HG02943 (cell line): Measurements from ENCODE around the gene CHRNB4.
"Not testable (repeated sequence)": the region's sequence is repeated elsewhere in the genome, so short reads cannot be mapped to it uniquely, and the experiment has no call there.

Experiments
- ATAC-seq: cut with Tn5 transposase; IDR thresholded peaks from one replicate; pipeline ENCODE4 v1.9.1; 2021; ENCODE audit warnings: mild to moderate bottlenecking, low read depth, moderate library complexity; ENCODE audit not compliant: unreplicated experiment

CHRNB4 gene, protein sequence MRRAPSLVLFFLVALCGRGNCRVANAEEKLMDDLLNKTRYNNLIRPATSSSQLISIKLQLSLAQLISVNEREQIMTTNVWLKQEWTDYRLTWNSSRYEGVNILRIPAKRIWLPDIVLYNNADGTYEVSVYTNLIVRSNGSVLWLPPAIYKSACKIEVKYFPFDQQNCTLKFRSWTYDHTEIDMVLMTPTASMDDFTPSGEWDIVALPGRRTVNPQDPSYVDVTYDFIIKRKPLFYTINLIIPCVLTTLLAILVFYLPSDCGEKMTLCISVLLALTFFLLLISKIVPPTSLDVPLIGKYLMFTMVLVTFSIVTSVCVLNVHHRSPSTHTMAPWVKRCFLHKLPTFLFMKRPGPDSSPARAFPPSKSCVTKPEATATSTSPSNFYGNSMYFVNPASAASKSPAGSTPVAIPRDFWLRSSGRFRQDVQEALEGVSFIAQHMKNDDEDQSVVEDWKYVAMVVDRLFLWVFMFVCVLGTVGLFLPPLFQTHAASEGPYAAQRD

GRCh38 chr15:78641102-78641748 lies at the start of gene CHRNB4:
TSS of gene CHRNB4 (minus strand) at chr15:78641210. CDS start at chr15:78641133, 77 bp downstream.
- ATAC-seq: no peak

DNA sequence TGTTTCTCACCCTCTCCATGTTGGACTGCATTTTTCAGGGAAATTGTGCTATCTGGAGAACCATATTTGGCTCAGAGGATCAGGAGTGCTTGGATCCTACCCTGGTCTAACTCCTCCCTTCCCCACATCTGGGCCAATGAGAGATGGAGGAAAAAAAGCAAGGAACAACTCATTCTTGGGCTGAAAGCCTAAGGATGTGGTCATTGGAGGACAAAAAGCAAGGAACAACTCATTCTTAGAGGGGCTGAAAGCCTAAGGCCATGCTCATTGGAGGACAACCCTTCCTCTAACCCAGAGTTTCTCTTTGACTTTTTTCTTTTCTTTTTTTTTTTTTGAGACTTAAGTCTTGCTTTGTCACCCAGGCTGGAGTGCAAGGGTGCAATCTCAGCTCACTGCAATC lies 48.6 kb upstream of the CHRNB4 start:
- ATAC-seq: no peak

- ATAC-seq: no peak
These were observed 44.9 kb upstream of the CHRNB4 start for GRCh38 chr15:78685925-78686324.

GRCh38 chr15:78685159-78685921 lies 44.3 kb upstream of the CHRNB4 start:
- no peak for ATAC-seq

DNA sequence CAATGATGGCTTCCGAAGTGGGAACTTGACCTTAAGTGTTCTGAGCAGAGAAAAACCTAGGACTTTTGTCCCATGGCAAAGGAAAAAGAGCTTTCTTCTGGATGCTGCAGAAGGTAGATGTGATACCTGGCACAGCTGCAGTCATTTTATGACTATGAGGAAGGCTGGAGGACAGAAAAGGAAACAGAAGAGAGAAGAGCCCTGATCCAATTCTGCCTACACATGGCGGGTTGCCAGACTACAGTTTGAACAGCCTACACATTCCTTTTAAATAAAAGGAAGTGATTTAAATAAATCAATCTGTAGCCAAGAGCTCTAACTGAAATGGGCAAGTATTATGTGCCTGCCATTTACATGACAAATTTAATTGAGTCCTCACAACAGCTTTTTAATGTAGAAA lies 43.6 kb upstream of the CHRNB4 start:
- ATAC-seq: no peak

GRCh38 chr15:78683599-78683998 lies 42.6 kb upstream of the CHRNB4 start:
- not testable (repeated sequence) for ATAC-seq

DNA sequence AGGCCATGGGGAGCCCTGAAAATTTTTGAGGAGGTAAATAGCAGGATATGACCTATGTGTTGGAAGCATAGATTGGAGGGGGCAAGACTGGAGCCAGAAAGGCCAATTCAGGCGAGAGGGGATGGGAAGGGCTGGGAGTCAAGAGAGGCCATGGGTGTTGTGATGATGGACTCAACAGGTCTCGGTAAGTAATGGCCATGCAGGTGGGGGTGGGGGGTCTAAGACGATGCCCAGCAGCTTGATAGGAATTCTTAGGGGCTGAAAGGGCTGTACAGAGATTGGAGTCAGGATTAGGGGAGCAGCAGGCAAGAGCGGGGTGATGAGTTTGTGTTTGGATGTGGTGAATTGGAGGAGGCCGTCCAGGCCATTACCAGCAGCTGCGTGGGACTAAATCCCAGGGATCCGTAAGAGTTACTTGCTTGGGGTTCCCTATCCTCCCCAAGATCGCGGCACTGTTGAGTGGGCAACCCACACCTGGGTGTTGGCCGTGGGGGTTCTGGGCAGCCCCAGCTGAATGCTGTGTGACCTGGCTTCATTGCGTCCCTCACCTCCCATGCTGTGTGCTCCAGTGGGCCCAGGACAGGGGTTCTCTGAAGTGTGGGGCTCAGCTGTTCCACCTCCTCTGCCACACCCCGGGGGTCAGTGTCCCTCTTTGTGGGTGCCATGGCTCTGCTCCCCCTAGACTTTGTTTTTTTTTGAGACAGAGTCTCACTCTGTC lies 41.8 kb upstream of the CHRNB4 start:
- no peak for ATAC-seq

DNA sequence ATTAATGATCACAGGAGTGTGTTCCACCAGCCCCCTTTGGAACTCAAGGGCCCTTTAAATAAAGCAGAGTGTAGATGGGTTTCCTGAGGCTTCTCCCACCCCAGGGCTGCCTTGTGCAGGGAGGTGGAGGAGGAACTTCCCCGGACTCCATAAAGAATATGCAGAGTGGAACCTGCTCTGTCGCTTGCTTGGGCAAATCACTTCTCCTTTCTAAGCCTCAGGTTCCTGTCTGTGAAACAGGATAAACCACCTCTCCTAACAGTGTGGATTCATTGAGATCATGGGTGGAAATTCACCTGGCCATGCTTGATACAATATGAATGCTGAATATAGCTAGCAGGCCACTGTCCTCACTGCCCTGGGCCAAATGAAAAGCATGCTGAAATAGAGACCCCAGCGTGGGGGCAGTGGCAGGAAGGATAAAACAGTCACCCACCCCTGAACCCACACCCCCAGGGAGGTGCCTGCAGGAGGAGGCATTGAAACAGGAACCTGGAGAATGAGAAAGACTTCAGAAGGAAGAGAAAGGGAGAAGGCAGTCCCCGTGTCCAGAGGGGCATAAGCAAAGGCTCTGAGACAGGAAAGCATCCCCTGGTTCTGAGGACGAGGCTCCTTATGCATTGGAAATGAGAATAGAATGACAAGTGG lies 41.1 kb upstream of the CHRNB4 start:
- ATAC-seq: no peak

GRCh38 chr15:78681281-78682003 lies 40.4 kb upstream of the CHRNB4 start:
- no peak for ATAC-seq

GRCh38 chr15:78680431-78681075 lies 39.5 kb upstream of the CHRNB4 start:
- ATAC-seq: no peak

- ATAC-seq: no peak
These were observed 38.1 kb upstream of the CHRNB4 start for GRCh38 chr15:78679089-78679511.

GRCh38 chr15:78676424-78677110 lies 35.6 kb upstream of the CHRNB4 start:
- ATAC-seq: no peak

- ATAC-seq: no peak
These were observed 34.8 kb upstream of the CHRNB4 start for GRCh38 chr15:78675617-78676360.

DNA sequence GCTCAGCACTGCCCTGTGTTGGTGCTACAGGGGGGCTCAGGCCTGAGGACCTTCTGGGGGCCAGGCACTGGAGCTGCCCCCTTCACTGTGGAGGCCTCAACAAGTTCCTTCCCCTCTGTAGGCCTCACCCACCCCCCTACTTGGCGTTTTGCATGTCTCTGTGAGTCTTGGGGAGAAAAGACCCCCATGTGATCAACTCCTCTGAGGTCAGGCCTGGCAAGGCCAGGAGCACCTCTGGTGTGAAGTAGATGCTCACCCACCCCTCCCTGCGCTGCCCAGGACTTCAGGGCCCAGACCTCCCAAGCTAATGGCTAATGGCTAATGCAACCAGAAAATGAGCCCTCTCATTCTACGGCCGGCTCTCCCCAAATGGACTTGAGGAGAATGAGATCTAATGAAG lies 34.2 kb upstream of the CHRNB4 start:
- ATAC-seq: no peak

DNA sequence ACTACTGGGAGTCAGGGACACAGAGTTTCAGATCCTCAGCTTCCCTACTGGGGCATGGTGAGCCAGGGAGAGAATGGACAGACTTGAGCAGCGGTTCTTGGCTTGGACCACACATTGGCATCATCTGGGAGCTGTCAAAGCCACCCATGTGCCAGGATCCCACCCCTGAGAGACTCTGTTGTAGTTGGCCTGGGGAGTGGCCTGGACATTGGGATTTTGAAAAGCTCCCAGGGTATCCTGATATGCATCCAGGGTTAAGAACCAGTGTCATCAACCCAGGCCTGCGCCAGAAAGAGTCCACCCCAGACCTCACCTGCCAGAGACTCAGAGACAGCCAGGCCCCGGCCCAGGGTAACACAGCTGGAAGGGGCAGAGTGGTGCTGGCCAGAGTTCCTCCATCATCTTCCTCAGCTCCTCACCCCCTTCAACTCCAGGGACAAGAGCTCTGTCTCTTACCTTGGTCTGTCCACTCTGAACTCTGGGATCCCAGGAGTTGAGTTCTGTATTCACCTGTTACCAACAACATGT lies 33.0 kb upstream of the CHRNB4 start:
- no peak for ATAC-seq

DNA sequence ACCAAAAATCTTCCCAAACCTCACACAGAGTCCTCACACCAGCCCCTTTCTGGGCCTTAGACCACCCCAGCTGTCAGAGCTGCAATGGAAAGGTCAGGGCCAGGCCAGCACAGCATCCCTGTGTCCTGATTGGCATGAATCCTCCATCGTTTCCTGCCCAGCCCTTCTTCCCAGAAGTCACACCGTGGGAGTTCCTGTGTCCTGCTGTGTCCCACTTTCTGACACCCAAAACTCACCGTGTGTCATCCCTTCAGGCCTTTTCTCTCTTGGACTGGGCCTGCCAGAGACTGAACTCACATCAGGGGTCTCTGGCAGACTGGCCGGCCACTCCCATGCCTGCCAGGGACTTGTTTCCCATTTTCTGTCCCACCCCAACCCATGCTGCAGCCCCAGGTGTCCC lies 32.5 kb upstream of the CHRNB4 start:
- ATAC-seq: no peak

- ATAC-seq: no peak
These were observed 31.4 kb upstream of the CHRNB4 start for GRCh38 chr15:78672285-78673014.
